ENCODE results near the gene NBEA.

GRCh38 chr13:35675651-35676050 lies 733.6 kb downstream of the NBEA start:
- no peak for TF ChIP-seq JUNB (IDR thresholded peaks at IDR 0.05; ENCODE audit: unreplicated experiment)
- no peak for TF ChIP-seq POLR2AphosphoS5 (IDR thresholded peaks at IDR 0.05; ENCODE audit: low read depth)
- TF ChIP-seq CTCF (conservative IDR thresholded peaks at IDR 0.05; ENCODE audit: low read depth in 2 of 2) = no peak
- TF ChIP-seq EZH2 (IDR thresholded peaks at IDR 0.05; ENCODE audit: low read depth, unreplicated experiment) = no peak
- no peak for TF ChIP-seq EZH2phosphoT487 (IDR thresholded peaks at IDR 0.05; ENCODE audit: unreplicated experiment)

Data from GM23338 (cell line).